H9 (cell line): ENCODE data around the gene SCP2D1. TPM values are rescaled to one million over a fixed set of nuclear protein-coding genes. Genes with fewer than 3 reads are reported as not detected.

ENCODE experiments used
- DNase-seq: peaks from one replicate; pipeline ENCODE4 v3.0.0-alpha.2; 2017
- H2AFZ ChIP-seq: one replicate; pipeline ENCODE4 v1.6.1; 2013; ENCODE audit warnings: mild to moderate bottlenecking, low read length, control low read depth, moderate library complexity
- H2AK5ac ChIP-seq: 2 replicates; pipeline ENCODE4 v1.6.1; 2013; ENCODE audit warnings: low read length, control low read depth, mixed read lengths; ENCODE audit not compliant: insufficient read length
- H2BK120ac ChIP-seq: one replicate; pipeline ENCODE4 v1.6.1; 2013; ENCODE audit warnings: low read depth, mild to moderate bottlenecking, low read length, control low read depth, inconsistent platforms; ENCODE audit not compliant: poor library complexity, severe bottlenecking
- H2BK12ac ChIP-seq: 2 replicates; pipeline ENCODE4 v1.6.1; 2013; ENCODE audit warnings: low read length, control low read depth, mixed read lengths, low read depth; ENCODE audit not compliant: insufficient read length
- H2BK15ac ChIP-seq: 2 replicates; pipeline ENCODE4 v1.6.1; 2013; ENCODE audit warnings: low read depth, low read length, control low read depth
- H2BK20ac ChIP-seq: one replicate; pipeline ENCODE4 v1.6.1; 2013; ENCODE audit warnings: low read depth, mild to moderate bottlenecking, low read length, control low read depth, inconsistent platforms; ENCODE audit not compliant: poor library complexity, severe bottlenecking
- H2BK5ac ChIP-seq: 2 replicates; pipeline ENCODE4 v1.6.1; 2013; ENCODE audit warnings: low read length, control low read depth, mixed read lengths; ENCODE audit not compliant: insufficient read length
- H3K14ac ChIP-seq: 2 replicates; pipeline ENCODE4 v1.6.1; 2013; ENCODE audit warnings: low read length, control low read depth; ENCODE audit not compliant: insufficient read depth
- H3K18ac ChIP-seq: 2 replicates; pipeline ENCODE4 v1.6.1; 2013; ENCODE audit warnings: low read depth, mild to moderate bottlenecking, mixed read lengths, low read length, control low read depth; ENCODE audit not compliant: insufficient read length
- H3K23ac ChIP-seq: 2 replicates; pipeline ENCODE4 v1.6.1; 2013; ENCODE audit warnings: low read length, control low read depth, mixed read lengths, low read depth; ENCODE audit not compliant: insufficient read length
- H3K23me2 ChIP-seq: 2 replicates; pipeline ENCODE4 v1.6.1; 2013; ENCODE audit warnings: low read depth, mild to moderate bottlenecking, mixed read lengths, low read length, control low read depth; ENCODE audit not compliant: insufficient read length, poor library complexity, severe bottlenecking
- H3K27ac ChIP-seq: 2 replicates; pipeline ENCODE4 v1.5.1; 2013; ENCODE audit warnings: low read length, control low read depth, mixed read lengths, low read depth; ENCODE audit not compliant: insufficient read length
- H3K27me3 ChIP-seq: 2 replicates; pipeline ENCODE4 v1.6.1; 2013; ENCODE audit warnings: low read length, control low read depth, inconsistent platforms; ENCODE audit not compliant: insufficient read depth
- H3K4ac ChIP-seq: 2 replicates; pipeline ENCODE4 v1.6.1; 2013; ENCODE audit warnings: low read depth, mild to moderate bottlenecking, control low read depth, inconsistent platforms, low read length, moderate library complexity
- H3K4me1 ChIP-seq: 2 replicates; pipeline ENCODE4 v1.6.1; 2013; ENCODE audit warnings: low read length, control low read depth, inconsistent platforms; ENCODE audit not compliant: insufficient read depth
- H3K4me2 ChIP-seq: 2 replicates; pipeline ENCODE4 v1.6.1; 2013; ENCODE audit warnings: low read length, control low read depth, mixed read lengths; ENCODE audit not compliant: insufficient read length, insufficient read depth
- H3K56ac ChIP-seq: 2 replicates; pipeline ENCODE4 v1.6.1; 2013; ENCODE audit warnings: low read depth, mild to moderate bottlenecking, mixed read lengths, low read length, control low read depth; ENCODE audit not compliant: insufficient read length
- H3K79me1 ChIP-seq: 2 replicates; pipeline ENCODE4 v1.6.1; 2013; ENCODE audit warnings: low read depth, mild to moderate bottlenecking, moderate library complexity, low read length, control low read depth, inconsistent platforms; ENCODE audit not compliant: insufficient read depth, poor library complexity, severe bottlenecking
- H3K79me2 ChIP-seq: 2 replicates; pipeline ENCODE4 v1.6.1; 2013; ENCODE audit warnings: low read length, control low read depth, inconsistent platforms; ENCODE audit not compliant: insufficient read depth
- H3K9ac ChIP-seq: 2 replicates; pipeline ENCODE4 v1.6.1; 2013; ENCODE audit warnings: low read length, control low read depth, mixed read lengths; ENCODE audit not compliant: insufficient read length; ENCODE audit errors: extremely low read depth
- H3K9me3 ChIP-seq: one replicate; pipeline ENCODE4 v1.6.1; 2013; ENCODE audit warnings: low read depth, low read length, inconsistent platforms; ENCODE audit not compliant: control insufficient read depth
- H3T11ph ChIP-seq: one replicate; pipeline ENCODE4 v1.6.1; 2013; ENCODE audit warnings: mild to moderate bottlenecking, low read length, control low read depth, inconsistent platforms
- H4K20me1 ChIP-seq: one replicate; pipeline ENCODE4 v1.6.1; 2013; ENCODE audit not compliant: control insufficient read depth, insufficient read length, insufficient read depth
- H4K5ac ChIP-seq: 2 replicates; pipeline ENCODE4 v1.6.1; 2013; ENCODE audit warnings: low read depth, mild to moderate bottlenecking, mixed read lengths, low read length, control low read depth; ENCODE audit not compliant: insufficient read length
- H4K8ac ChIP-seq: replicated peaks from 2 replicates; pipeline ENCODE4 v1.6.1; 2013; ENCODE audit warnings: low read length, control low read depth, mixed read lengths, low read depth; ENCODE audit not compliant: insufficient read length
- H4K91ac ChIP-seq: 2 replicates; pipeline ENCODE4 v1.6.1; 2013; ENCODE audit warnings: low read depth, mild to moderate bottlenecking, moderate library complexity, mixed read lengths, low read length, control low read depth; ENCODE audit not compliant: insufficient read length
- H3K27ac Mint-ChIP-seq, 3 experiments: 2 replicates in 2 of 3; 3 replicates in 1 of 3; pipeline ENCODE4 v1.8.0; 2020 to 2021; ENCODE audit warnings: mixed read lengths in 3 of 3, mild to moderate bottlenecking in 1 of 3, moderate library complexity in 1 of 3
- H3K27me3 Mint-ChIP-seq: 2 replicates; pipeline ENCODE4 v1.8.0; 2021; ENCODE audit warnings: low read depth, mild to moderate bottlenecking, moderate library complexity, mixed read lengths
- H3K36me3 Mint-ChIP-seq, 3 experiments: 2 replicates in 2 of 3; 3 replicates in 1 of 3; pipeline ENCODE4 v1.8.0; 2020 to 2021; ENCODE audit warnings: low read depth in 3 of 3, mixed read lengths in 3 of 3; ENCODE audit not compliant: insufficient read depth in 1 of 3
- H3K4me1 Mint-ChIP-seq, 2 experiments: 2 replicates each; pipeline ENCODE4 v1.8.0; 2020; ENCODE audit warnings: mixed read lengths in 2 of 2
- H3K4me3 Mint-ChIP-seq, 2 experiments: 2 replicates in 1 of 2; 3 replicates in 1 of 2; pipeline ENCODE4 v1.8.0; 2020 to 2021; ENCODE audit warnings: mild to moderate bottlenecking in 2 of 2, mixed read lengths in 2 of 2, moderate library complexity in 1 of 2
- H3K9me3 Mint-ChIP-seq, 2 experiments: 2 replicates in 1 of 2; 3 replicates in 1 of 2; pipeline ENCODE4 v1.8.0; 2020; ENCODE audit warnings: mild to moderate bottlenecking in 2 of 2, mixed read lengths in 2 of 2, moderate library complexity in 1 of 2
- WGBS: extraction: QIAGEN DNeasy Blood & Tissue Kit; methylation state at CpG from one replicate; pipeline ENCODE4 v1.1.7; 2013; ENCODE audit warnings: missing lambda C conversion rate, low lambda C conversion rate, mixed read lengths; ENCODE audit not compliant: insufficient read length; ENCODE audit errors: extremely low coverage; 5-methylcytosine and 5-hydroxymethylcytosine counted together
- total RNA-seq: library from RNA; stranded (reverse); gene quantifications from 2 replicates; pipeline ENCODE4 v1.2.1, GENCODE V29; 2021
- TF ChIP-seq, protein P1 (sequence below): fragments of 200-600 bp; sonication (generic); conservative IDR thresholded peaks from 3 replicates; pipeline ENCODE4 v1.8.0; 2021; ENCODE audit warnings: antibody characterized with exemption, mild to moderate bottlenecking

SCP2D1 gene
- total RNA-seq, 1 experiment from 2014 or later = not detected

DNA sequence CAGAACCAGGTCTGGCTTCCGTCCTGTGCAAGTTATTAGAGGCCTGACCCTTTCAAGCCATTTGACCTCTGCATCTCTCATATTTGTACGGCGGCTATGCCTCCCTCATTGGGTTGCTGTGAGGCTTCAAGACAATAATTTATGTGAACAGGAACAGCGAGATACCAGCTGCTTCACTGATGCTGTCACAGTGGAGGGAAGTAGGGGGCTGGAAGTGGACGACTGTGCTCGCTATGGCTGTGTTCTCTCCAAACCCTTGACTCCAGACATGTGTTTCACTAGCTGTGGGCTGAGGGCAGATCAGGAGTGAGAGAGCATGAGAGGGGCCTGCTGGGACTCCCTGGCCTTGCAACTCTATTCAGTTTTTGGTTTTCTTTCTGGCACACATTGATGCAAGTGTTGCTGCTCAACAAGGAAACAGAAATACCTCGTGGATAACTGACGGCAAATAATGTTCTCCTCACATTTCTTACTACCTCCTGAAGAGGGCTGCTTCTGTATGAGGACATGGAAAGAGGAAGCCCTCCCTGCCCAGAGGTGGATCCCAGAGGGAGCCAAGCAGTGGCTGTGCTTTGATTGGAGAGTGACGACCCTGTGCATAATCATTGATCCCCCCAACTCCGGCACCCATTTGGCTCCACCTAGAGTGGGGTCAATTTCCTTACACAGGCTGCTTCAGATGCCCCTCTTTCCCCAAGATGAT lies 34.7 kb upstream of the SCP2D1 start:
- H3K27me3 Mint-ChIP-seq = peaks cover 9% of the 10 kb centered on the region
- H3K27me3 ChIP-seq = no peaks in the 10 kb centered on the region
- no peak overlapping the region for H2AK5ac ChIP-seq
- no peak overlapping the region for H3K9ac ChIP-seq
- H3K23me2 ChIP-seq = no peaks in the 10 kb centered on the region
- no peak overlapping the region for H2BK12ac ChIP-seq
- H2BK15ac ChIP-seq = no peak overlapping the region
- no peak overlapping the region for H3K56ac ChIP-seq
- no peak overlapping the region for H3K23ac ChIP-seq
- no peak overlapping the region for H4K91ac ChIP-seq
- H3K4me1 ChIP-seq = no peaks in the 10 kb centered on the region
- no peak overlapping the region for H3K4ac ChIP-seq
- DNase-seq = peak; percentile 49
- no peaks in the 10 kb centered on the region for H3K9me3 ChIP-seq
- H2BK5ac ChIP-seq = no peak overlapping the region
- H3K36me3 Mint-ChIP-seq = no peaks in the 10 kb centered on the region
- H3K18ac ChIP-seq = no peak overlapping the region
- no peak overlapping the region for H3T11ph ChIP-seq
- no peak overlapping the region for H3K27ac ChIP-seq
- no peaks in the 10 kb centered on the region; a peak in 1 of 5 replicates for H3K9me3 Mint-ChIP-seq
- no peaks in the 10 kb centered on the region for H4K20me1 ChIP-seq
- no peaks in the 10 kb centered on the region for H3K79me1 ChIP-seq
- H3K14ac ChIP-seq = no peak overlapping the region
- TF ChIP-seq, protein P1, sequence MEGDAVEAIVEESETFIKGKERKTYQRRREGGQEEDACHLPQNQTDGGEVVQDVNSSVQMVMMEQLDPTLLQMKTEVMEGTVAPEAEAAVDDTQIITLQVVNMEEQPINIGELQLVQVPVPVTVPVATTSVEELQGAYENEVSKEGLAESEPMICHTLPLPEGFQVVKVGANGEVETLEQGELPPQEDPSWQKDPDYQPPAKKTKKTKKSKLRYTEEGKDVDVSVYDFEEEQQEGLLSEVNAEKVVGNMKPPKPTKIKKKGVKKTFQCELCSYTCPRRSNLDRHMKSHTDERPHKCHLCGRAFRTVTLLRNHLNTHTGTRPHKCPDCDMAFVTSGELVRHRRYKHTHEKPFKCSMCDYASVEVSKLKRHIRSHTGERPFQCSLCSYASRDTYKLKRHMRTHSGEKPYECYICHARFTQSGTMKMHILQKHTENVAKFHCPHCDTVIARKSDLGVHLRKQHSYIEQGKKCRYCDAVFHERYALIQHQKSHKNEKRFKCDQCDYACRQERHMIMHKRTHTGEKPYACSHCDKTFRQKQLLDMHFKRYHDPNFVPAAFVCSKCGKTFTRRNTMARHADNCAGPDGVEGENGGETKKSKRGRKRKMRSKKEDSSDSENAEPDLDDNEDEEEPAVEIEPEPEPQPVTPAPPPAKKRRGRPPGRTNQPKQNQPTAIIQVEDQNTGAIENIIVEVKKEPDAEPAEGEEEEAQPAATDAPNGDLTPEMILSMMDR = peak; percentile 48
- WGBS = no CpG with 5 or more reads among the region's 10 CpGs
- H3K4me2 ChIP-seq = no peak overlapping the region
- H3K4me1 Mint-ChIP-seq = peaks cover 0 to 3% of the 10 kb centered on the region in 2 experiments; a peak in 1 of 4 replicates
- H4K5ac ChIP-seq = no peak overlapping the region
- no peak overlapping the region for H3K4me3 Mint-ChIP-seq
- no peak overlapping the region for H2BK20ac ChIP-seq
- no peak overlapping the region for H4K8ac ChIP-seq
- no peak overlapping the region for H3K27ac Mint-ChIP-seq
- H2AFZ ChIP-seq = no peak overlapping the region
- no peak overlapping the region for H2BK120ac ChIP-seq
- no peaks in the 10 kb centered on the region for H3K79me2 ChIP-seq
